CD4-positive, alpha-beta T cell treated with Interleukin-15 for 1 hour (primary cell): ENCODE data around the gene EXOC6B.

Source experiments
- DNase-seq: peaks from one replicate; pipeline ENCODE4 v3.0.0-alpha.2; 2020

The EXOC6B gene

DNA sequence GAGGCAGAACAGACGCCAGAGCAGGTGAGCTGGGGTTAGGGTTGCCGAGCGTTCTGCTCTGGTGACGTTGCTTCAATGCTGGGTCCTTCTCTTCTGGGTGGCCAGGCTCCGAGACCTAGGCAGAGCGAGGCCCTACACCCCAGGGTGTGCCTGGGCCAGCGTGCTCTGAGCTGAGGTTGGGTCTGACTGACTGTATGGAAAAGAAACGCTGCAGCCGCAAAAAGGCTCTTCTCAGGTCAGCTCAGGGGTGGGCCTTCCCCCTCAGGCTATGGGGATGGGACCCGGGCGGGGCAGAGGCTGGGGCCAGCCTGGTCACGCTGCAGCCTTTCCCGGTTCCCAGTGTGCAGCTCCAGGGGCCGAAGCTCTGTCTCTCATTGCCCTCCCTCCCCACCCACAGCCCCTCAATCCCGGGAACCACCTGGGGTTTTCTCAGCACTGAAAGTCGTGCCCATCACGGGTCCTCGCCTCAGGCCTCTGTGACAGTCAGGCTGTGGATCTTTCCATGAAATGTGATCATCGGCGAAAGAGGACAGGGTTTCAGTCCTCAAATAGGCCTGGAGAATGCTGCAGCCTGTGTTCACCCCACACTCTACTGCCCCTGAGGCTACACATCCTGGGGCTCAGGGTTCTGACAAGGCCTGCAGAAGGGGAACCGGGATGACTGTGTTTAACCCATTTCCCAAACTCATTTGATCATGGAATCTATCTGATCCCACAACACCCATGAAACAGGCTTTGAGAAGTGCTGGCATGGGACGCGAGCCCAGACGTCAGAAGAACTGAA lies 697.6 kb downstream of the EXOC6B start:
- DNase-seq: no peak

DNA sequence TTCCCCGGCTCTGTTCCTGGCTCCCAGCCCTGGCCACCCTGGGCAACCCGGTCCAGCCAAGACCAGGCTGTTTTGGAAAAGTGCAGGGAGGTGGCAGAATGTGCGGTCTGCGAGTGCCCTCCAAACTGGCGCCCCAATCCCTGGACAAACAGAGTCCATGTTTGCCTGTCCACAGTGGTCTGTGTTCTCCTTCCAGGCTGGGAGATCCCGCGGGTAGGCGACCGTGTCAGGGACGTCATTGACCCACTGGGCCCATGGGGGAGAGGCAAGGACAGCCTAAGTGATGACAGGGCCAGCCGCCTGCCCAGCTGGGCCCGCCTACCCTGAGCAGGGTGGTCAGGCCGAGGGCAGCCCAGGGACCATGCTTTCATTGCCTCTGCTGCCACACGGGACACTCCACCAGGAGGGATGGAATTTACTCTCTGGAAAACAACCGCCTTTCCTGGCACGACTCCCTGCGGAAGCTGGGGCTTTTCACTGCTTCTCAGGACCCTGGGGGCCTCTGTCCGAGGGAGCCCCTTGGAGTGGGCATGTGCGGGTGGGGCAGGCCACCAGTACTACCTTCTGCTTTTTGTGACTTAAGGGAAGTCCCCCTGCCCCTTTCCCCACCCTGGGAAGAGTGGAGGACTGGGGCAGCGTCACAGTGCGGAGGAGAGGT lies 698.3 kb downstream of the EXOC6B start:
- DNase-seq: no peak

GRCh38 chr2:72126186-72127100 lies 699.4 kb downstream of the EXOC6B start:
- no peak for DNase-seq
